HCT116 (cell line): Measurements from ENCODE around the gene TULP4. TPM values are rescaled to one million over a fixed set of nuclear protein-coding genes. Genes with fewer than 3 reads are reported as not detected.

Experiments
- ATAC-seq: fragments of 200-7000 bp; cut with Tn5 transposase; 2 replicates; pipeline ENCODE4 v1.9.1; 2020; ENCODE audit warnings: mild to moderate bottlenecking, moderate library complexity
- BruUV-seq: library from RNA; stranded (reverse); fragments of 400-500 nt; replicated peaks from 2 replicates; lab custom pipeline; 2021; lab: Mats Ljungman, UMichigan
- CTCF ChIA-PET: fragments of 300-600 bp; sonication (Branson Sonifier 250); formaldehyde crosslinking; loops from one replicate; lab custom pipeline; 2021; ENCODE audit warnings: antibody characterized with exemption; lab: Charles Lee
- POLR2A ChIA-PET: fragments of 300-600, 350-600 bp; sonication (Branson Sonifier 250); formaldehyde crosslinking; loops from one replicate; lab custom pipeline; 2021; ENCODE audit warnings: antibody characterized with exemption; lab: Charles Lee
- RAD21 ChIA-PET, 2 experiments: fragments of 300-600 bp; sonication (Branson Sonifier 250); formaldehyde crosslinking; loops; one replicate each; lab custom pipeline; 2023; ENCODE audit warnings: low total read pairs in 2 of 2; ENCODE audit not compliant: uncharacterized antibody in 2 of 2, unreplicated experiment in 2 of 2, low non-redundant PET in 1 of 2; lab: Charles Lee
- DNase-seq: peaks from one replicate; pipeline ENCODE4 v3.0.0-alpha.2; 2010; ENCODE audit warnings: low read depth, low spot score
- H2AFZ ChIP-seq: fragments of 200-600 bp; shearing (Covaris generic), sonication (generic); 2 replicates; pipeline ENCODE4 v1.6.1; 2017; ENCODE audit warnings: low read depth, mixed run types, mixed read lengths, antibody characterized with exemption, low read length; ENCODE audit not compliant: poor library complexity, severe bottlenecking
- H3K27ac ChIP-seq: 2 replicates; pipeline ENCODE4 v1.5.1; 2012; ENCODE audit warnings: low read depth, low read length
- H3K27me3 ChIP-seq: fragments of 200-600 bp; sonication (generic); 2 replicates; pipeline ENCODE4 v1.6.1; 2016; ENCODE audit warnings: mixed run types, low read length, mixed read lengths; ENCODE audit not compliant: insufficient read depth
- H3K36me3 ChIP-seq, 2 experiments: fragments of 200-500 bp in 1 of 2; fragments of 200-600 bp in 1 of 2; sonication (Bioruptor generic) in 1 of 2; sonication (generic) in 1 of 2; 2 replicates each; pipeline versions ENCODE4 v1.5.1 to v1.6.1; 2014 to 2016; ENCODE audit warnings: low read length in 2 of 2, inconsistent platforms in 1 of 2, mixed read lengths in 1 of 2, mixed run types in 1 of 2; ENCODE audit not compliant: insufficient read depth in 2 of 2, control insufficient read depth in 1 of 2
- H3K4me1 ChIP-seq, 2 experiments: fragments of 200-600 bp in 1 of 2; sonication (generic) in 1 of 2; 2 replicates each; pipeline versions ENCODE4 v1.5.1 to v1.6.1; 2012 to 2017; ENCODE audit warnings: low read length in 2 of 2, inconsistent platforms in 1 of 2, mild to moderate bottlenecking in 1 of 2, mixed read lengths in 1 of 2, mixed run types in 1 of 2, moderate library complexity in 1 of 2; ENCODE audit not compliant: insufficient read depth in 2 of 2, control insufficient read depth in 1 of 2
- H3K4me2 ChIP-seq: fragments of 200-600 bp; sonication (generic); 2 replicates; pipeline ENCODE4 v1.6.1; 2017; ENCODE audit warnings: mixed run types, low read length, mixed read lengths
- H3K4me3 ChIP-seq, 2 experiments: fragments of 200-600 bp in 1 of 2; sonication (generic) in 1 of 2; replicated peaks in 1 of 2; 2 replicates each; pipeline ENCODE4 v1.5.1; 2011 to 2016; ENCODE audit warnings: low read length in 2 of 2, control low read depth in 1 of 2, low read depth in 1 of 2, mild to moderate bottlenecking in 1 of 2, mixed read lengths in 1 of 2, mixed run types in 1 of 2
- H3K79me2 ChIP-seq: fragments of 200-600 bp; sonication (generic); 2 replicates; pipeline ENCODE4 v1.6.1; 2017; ENCODE audit warnings: mild to moderate bottlenecking, mixed run types, low read length, moderate library complexity, mixed read lengths; ENCODE audit not compliant: insufficient read depth
- H3K9ac ChIP-seq: fragments of 200-600 bp; sonication (generic); 2 replicates; pipeline ENCODE4 v1.6.1; 2016; ENCODE audit warnings: low read length, mixed read lengths
- H3K9me2 ChIP-seq: fragments of 200-600 bp; sonication (generic), shearing (Covaris generic); 2 replicates; pipeline ENCODE4 v1.6.1; 2017; ENCODE audit warnings: mixed run types, mild to moderate bottlenecking, moderate library complexity; ENCODE audit not compliant: insufficient read depth
- H3K9me3 ChIP-seq, 2 experiments: fragments of 200-500 bp in 1 of 2; fragments of 200-600 bp in 1 of 2; sonication (Bioruptor generic) in 1 of 2; sonication (generic) in 1 of 2; 2 replicates each; pipeline ENCODE4 v1.6.1; 2014 to 2017; ENCODE audit warnings: low read length in 2 of 2, mixed read lengths in 2 of 2, inconsistent platforms in 1 of 2, low read depth in 1 of 2, mild to moderate bottlenecking in 1 of 2, mixed run types in 1 of 2, moderate library complexity in 1 of 2; ENCODE audit not compliant: control insufficient read depth in 1 of 2, insufficient read depth in 1 of 2
- H4K20me1 ChIP-seq: fragments of 200-600 bp; sonication (generic), shearing (Covaris generic); 2 replicates; pipeline ENCODE4 v1.6.1; 2017; ENCODE audit warnings: mixed run types, mild to moderate bottlenecking, moderate library complexity; ENCODE audit not compliant: insufficient read depth
- CBX3 ChIP-seq: IDR thresholded peaks from 2 replicates; pipeline ENCODE4 v1.6.1; 2012; ENCODE audit warnings: low read depth
- CEBPB ChIP-seq: IDR thresholded peaks from 2 replicates; pipeline ENCODE4 v1.6.1; 2012; ENCODE audit warnings: low read depth
- EGR1 ChIP-seq: IDR thresholded peaks from 2 replicates; pipeline ENCODE4 v1.6.1; 2012; ENCODE audit warnings: low read depth
- ELF1 ChIP-seq: IDR thresholded peaks from 2 replicates; pipeline ENCODE4 v1.6.1; 2012; ENCODE audit warnings: low read depth, borderline replicate concordance
- EZH2 ChIP-seq: fragments of 200-600 bp; sonication (generic); IDR thresholded peaks from 2 replicates; pipeline ENCODE4 v1.6.1; 2017; ENCODE audit warnings: antibody characterized with exemption, mixed run types
- EZH2phosphoT487 ChIP-seq: fragments of 200-600 bp; IDR thresholded peaks from 2 replicates; pipeline ENCODE4 v1.6.1; 2018; ENCODE audit warnings: antibody characterized with exemption, borderline replicate concordance
- JUND ChIP-seq: IDR thresholded peaks from 2 replicates; pipeline ENCODE4 v1.6.1; 2012
- POLR2A ChIP-seq: IDR thresholded peaks from 2 replicates; pipeline ENCODE4 v1.7.0; 2011; ENCODE audit warnings: borderline replicate concordance; ENCODE audit not compliant: insufficient read depth, insufficient read length; ENCODE audit errors: extremely low read depth
- POLR2AphosphoS5 ChIP-seq: IDR thresholded peaks from 2 replicates; pipeline ENCODE4 v1.6.1; 2011; ENCODE audit warnings: mild to moderate bottlenecking, low read depth, low read length, moderate library complexity
- RAD21 ChIP-seq: IDR thresholded peaks from 2 replicates; pipeline ENCODE4 v1.6.1; 2012; ENCODE audit warnings: low read depth, mild to moderate bottlenecking
- SIN3A ChIP-seq: IDR thresholded peaks from 2 replicates; pipeline ENCODE4 v1.6.1; 2012; ENCODE audit warnings: low read depth
- SP1 ChIP-seq: IDR thresholded peaks from 2 replicates; pipeline ENCODE4 v1.6.1; 2012; ENCODE audit warnings: low read depth
- SRF ChIP-seq: IDR thresholded peaks from 2 replicates; pipeline ENCODE4 v1.6.1; 2012; ENCODE audit warnings: low read depth
- TCF7L2 ChIP-seq: IDR thresholded peaks from 2 replicates; pipeline ENCODE4 v1.7.0; 2011; ENCODE audit warnings: borderline replicate concordance, inconsistent platforms; ENCODE audit not compliant: insufficient read depth, insufficient read length; ENCODE audit errors: extremely low read depth
- ZFX ChIP-seq: fragments of 450-650 bp; IDR thresholded peaks from 2 replicates; pipeline ENCODE4 v1.6.1; 2017
- ZNF274 ChIP-seq: fragments of 200-500 bp; sonication (Bioruptor generic); IDR thresholded peaks from 2 replicates; pipeline ENCODE4 v1.6.1; 2014; ENCODE audit warnings: mild to moderate bottlenecking, low read depth, low read length, inconsistent platforms
- intact Hi-C: fragments of 100-400 bp; cut with micrococcal nuclease; formaldehyde crosslinking; loops from 2 replicates; pipeline ENCODE4 v1.10.0; 2022
- total RNA-seq: library from RNA; stranded (reverse); gene quantifications from one replicate; pipeline ENCODE4 v1.2.1, GENCODE V29; 2021; ENCODE audit not compliant: unreplicated experiment
- TF ChIP-seq, protein P1 (sequence below): IDR thresholded peaks from 2 replicates; pipeline ENCODE4 v1.6.1; 2011; ENCODE audit warnings: mild to moderate bottlenecking, low read length, moderate library complexity; ENCODE audit not compliant: insufficient replicate concordance; ENCODE audit errors: extremely low read depth
- TF ChIP-seq, protein P2 (sequence below): IDR thresholded peaks from 2 replicates; pipeline ENCODE4 v1.6.1; 2012
- TF ChIP-seq, protein P3 (sequence below): IDR thresholded peaks from 2 replicates; pipeline ENCODE4 v1.6.1; 2012; ENCODE audit warnings: low read depth

Gene TULP4
- total RNA-seq, 1 experiment from 2014 or later = 70.8 TPM

DNA sequence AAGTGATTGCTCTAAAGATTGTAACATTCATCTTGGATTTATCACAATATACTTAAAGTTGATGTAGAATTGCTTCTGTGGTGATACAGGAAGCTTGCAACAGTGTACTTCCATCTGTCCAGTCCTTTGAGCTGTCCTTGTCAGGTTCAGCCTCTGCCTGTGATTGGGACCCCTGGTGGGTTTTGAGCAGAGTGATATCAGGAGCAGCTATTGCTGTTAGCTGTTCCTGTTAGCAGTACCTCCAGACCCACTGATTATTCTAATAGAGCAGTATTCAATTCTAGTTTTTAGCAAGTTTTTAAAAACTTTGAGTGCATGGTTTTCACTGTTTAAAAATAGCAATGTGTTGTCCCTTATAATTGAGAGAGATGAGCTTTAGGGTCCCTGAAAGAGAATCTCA, 48.8 kb downstream of the TULP4 start (continued):
- no peak for TF ChIP-seq CBX3
- no peak for TF ChIP-seq ELF1
- TF ChIP-seq ZFX = no peak
- no peak for TF ChIP-seq EZH2
- TF ChIP-seq, protein P1, sequence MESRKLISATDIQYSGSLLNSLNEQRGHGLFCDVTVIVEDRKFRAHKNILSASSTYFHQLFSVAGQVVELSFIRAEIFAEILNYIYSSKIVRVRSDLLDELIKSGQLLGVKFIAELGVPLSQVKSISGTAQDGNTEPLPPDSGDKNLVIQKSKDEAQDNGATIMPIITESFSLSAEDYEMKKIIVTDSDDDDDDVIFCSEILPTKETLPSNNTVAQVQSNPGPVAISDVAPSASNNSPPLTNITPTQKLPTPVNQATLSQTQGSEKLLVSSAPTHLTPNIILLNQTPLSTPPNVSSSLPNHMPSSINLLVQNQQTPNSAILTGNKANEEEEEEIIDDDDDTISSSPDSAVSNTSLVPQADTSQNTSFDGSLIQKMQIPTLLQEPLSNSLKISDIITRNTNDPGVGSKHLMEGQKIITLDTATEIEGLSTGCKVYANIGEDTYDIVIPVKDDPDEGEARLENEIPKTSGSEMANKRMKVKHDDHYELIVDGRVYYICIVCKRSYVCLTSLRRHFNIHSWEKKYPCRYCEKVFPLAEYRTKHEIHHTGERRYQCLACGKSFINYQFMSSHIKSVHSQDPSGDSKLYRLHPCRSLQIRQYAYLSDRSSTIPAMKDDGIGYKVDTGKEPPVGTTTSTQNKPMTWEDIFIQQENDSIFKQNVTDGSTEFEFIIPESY = no peak
- TF ChIP-seq TCF7L2 = no peak
- TF ChIP-seq ZNF274 = no peak
- TF ChIP-seq EGR1 = no peak

DNA sequence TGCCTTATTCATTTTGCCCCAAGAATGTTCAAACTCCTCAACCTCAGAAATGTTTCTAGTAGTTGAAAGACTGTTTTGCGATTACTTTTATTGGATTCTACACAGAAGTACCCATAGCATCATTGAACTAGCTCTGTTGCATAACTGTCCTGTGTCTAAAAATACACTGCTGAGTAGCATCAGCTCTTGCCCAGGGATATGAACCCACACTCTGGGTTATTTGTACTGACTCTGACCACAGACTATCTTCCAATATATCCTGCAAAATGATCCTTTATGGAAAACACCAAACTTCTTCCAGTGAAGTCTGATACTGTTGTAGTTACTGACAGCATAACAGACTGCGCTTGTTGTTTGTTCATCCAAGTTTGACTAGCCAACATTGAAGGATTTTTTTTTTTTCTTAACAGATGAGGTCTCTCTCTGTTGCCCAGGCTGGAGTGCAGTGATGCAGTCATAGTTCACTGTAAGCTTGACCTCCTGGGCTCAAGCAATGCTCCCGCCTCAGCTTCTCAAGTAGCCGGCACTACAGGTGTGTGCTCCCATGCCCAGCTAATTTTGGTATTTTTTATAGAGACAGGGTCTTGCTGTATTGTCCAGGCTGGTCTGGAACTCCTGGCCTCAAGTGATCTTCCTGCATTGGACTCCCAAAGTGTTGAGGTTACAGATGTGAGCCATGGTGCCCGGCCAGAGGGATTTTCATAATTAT, 49.9 kb downstream of the TULP4 start:
- H3K4me3 ChIP-seq = no peak overlapping the region
- TF ChIP-seq EZH2phosphoT487 (no peak), RAD21 (no peak), CEBPB (no peak), TCF7L2 (no peak), SP1 (no peak), EZH2 (no peak), POLR2A (no peak), CBX3 (no peak), JUND (no peak), ZFX (no peak), POLR2AphosphoS5 (no peak), SIN3A (no peak), ZNF274 (no peak), SRF (no peak)
- TF ChIP-seq, protein P2, sequence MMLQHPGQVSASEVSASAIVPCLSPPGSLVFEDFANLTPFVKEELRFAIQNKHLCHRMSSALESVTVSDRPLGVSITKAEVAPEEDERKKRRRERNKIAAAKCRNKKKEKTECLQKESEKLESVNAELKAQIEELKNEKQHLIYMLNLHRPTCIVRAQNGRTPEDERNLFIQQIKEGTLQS = no peak
- TF ChIP-seq, protein P1 = no peak
- TF ChIP-seq, protein P3, sequence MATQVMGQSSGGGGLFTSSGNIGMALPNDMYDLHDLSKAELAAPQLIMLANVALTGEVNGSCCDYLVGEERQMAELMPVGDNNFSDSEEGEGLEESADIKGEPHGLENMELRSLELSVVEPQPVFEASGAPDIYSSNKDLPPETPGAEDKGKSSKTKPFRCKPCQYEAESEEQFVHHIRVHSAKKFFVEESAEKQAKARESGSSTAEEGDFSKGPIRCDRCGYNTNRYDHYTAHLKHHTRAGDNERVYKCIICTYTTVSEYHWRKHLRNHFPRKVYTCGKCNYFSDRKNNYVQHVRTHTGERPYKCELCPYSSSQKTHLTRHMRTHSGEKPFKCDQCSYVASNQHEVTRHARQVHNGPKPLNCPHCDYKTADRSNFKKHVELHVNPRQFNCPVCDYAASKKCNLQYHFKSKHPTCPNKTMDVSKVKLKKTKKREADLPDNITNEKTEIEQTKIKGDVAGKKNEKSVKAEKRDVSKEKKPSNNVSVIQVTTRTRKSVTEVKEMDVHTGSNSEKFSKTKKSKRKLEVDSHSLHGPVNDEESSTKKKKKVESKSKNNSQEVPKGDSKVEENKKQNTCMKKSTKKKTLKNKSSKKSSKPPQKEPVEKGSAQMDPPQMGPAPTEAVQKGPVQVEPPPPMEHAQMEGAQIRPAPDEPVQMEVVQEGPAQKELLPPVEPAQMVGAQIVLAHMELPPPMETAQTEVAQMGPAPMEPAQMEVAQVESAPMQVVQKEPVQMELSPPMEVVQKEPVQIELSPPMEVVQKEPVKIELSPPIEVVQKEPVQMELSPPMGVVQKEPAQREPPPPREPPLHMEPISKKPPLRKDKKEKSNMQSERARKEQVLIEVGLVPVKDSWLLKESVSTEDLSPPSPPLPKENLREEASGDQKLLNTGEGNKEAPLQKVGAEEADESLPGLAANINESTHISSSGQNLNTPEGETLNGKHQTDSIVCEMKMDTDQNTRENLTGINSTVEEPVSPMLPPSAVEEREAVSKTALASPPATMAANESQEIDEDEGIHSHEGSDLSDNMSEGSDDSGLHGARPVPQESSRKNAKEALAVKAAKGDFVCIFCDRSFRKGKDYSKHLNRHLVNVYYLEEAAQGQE = no peak
- no peak overlapping the region for H2AFZ ChIP-seq
- CTCF ChIA-PET = no interaction called here
- intact Hi-C loops = no loop called here
- ATAC-seq (no peak), DNase-seq (no peak)
- no TSS peak for BruUV-seq
- POLR2A ChIA-PET = no interaction called here
- peaks cover 25% of the 10 kb centered on the region for H3K79me2 ChIP-seq
- H4K20me1 ChIP-seq = no peaks in the 10 kb centered on the region
- H3K9ac ChIP-seq = no peak overlapping the region
- H3K9me3 ChIP-seq = no peaks in the 10 kb centered on the region
- H3K4me2 ChIP-seq = no peak overlapping the region
- no peaks in the 10 kb centered on the region for H3K36me3 ChIP-seq
- no peak overlapping the region for H3K27ac ChIP-seq
- RAD21 ChIA-PET = no interaction called here
- H3K4me1 ChIP-seq = no peaks in the 10 kb centered on the region
- H3K27me3 ChIP-seq = no peaks in the 10 kb centered on the region
- no peaks in the 10 kb centered on the region for H3K9me2 ChIP-seq
